GM12801 (cell line): ENCODE data around the gene WDR48.

Experiments used
- CTCF ChIP-seq: IDR thresholded peaks from one replicate; pipeline ENCODE4 v1.5.1; 2011; ENCODE audit warnings: control low read depth; ENCODE audit not compliant: insufficient read length; ENCODE audit errors: extremely low read depth

Gene WDR48

GRCh38 chr3:39137435-39137936 is 85.7 kb downstream of the WDR48 start:
- TF ChIP-seq CTCF, result no peak

DNA sequence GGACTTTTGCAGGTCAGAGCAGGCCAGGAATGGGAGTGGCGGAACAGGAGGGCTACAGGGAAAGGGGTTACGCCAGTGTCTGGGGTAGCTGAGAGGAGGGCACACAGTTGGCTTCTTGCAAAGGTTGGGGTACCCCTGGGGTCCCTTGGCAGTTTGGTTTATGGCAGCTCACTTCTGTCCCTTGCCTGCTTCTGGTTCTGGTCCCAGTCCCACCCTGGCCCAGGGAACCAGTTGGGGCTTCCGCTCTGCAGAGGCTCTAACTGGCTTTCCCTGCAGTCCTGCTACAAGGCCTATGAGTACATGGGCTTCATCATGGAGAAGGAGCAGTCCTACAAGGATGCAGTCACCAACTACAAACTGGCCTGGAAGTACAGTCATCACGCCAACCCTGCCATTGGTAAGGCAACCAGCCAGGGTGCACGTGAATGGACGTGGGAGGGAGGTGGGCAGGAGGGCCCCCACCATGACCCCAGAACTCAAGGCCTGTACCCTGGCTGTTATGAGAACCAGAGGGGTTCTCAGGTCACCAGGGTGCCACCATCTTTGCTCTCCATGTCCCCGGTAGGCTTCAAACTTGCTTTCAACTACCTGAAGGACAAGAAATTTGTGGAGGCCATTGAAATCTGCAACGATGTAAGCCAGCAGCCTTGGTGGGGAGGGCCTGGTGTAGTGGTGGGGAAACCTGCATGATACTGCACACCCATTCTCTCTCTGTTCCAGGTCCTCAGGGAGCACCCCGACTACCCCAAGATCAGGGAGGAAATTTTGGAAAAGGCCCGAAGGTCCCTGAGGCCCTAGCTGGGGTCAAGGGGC is 86.4 kb downstream of the WDR48 start:
- no peak for TF ChIP-seq CTCF

- TF ChIP-seq CTCF, result no peak
These were observed 87.1 kb downstream of the WDR48 start for GRCh38 chr3:39138804-39139415.

DNA sequence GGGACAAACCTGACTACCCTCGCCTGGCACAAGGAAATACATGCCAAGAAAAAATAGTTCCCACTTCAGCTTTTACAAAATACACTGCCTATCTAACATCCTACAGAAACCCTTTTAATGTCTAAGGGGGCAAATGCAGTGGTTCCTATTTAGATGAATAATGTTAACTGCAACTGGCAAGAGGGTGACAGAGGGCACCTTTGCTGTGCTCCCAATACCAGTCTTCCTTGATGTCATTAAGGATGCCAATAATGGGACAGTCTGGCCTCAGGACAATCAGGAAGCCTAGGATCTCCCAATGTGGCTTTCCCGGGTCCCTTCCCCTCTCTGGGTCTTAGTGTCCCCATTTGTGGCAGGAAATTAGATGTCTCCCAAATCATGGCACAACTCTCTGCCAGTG is 87.6 kb downstream of the WDR48 start:
- no peak for TF ChIP-seq CTCF

GRCh38 chr3:39140341-39140971 is 88.6 kb downstream of the WDR48 start:
- TF ChIP-seq CTCF, result no peak

- no peak for TF ChIP-seq CTCF
These were observed 89.6 kb downstream of the WDR48 start for GRCh38 chr3:39141171-39141995.

DNA sequence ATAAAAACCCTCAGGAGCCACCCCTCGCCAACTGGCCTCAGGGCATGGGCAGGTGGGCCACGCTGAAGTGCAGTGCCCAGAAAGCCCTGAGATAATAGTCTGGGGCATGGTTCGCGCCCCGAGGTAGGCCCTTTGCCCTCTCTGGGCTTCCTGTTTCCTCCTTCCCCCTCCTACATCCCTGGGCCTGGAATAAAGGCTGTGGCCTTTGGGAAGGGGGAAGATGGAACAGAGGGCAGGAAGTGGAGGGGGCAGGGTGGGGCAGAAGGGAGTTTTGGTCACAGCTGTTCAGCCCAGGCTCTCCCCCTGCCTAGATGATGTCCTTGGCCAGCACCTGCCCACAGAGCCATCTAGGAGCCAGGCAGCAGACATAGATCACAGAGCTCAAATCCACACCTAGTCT is 90.3 kb downstream of the WDR48 start:
- no peak for TF ChIP-seq CTCF
